ENCODE measurements around the gene SLC40A1. TPM values are rescaled to one million over a fixed set of nuclear protein-coding genes. Genes with fewer than 3 reads are reported as not detected.

Gene SLC40A1
- total RNA-seq, 3 donors from 2014 or later, result 42.2 to 183 (median 162) TPM

DNA sequence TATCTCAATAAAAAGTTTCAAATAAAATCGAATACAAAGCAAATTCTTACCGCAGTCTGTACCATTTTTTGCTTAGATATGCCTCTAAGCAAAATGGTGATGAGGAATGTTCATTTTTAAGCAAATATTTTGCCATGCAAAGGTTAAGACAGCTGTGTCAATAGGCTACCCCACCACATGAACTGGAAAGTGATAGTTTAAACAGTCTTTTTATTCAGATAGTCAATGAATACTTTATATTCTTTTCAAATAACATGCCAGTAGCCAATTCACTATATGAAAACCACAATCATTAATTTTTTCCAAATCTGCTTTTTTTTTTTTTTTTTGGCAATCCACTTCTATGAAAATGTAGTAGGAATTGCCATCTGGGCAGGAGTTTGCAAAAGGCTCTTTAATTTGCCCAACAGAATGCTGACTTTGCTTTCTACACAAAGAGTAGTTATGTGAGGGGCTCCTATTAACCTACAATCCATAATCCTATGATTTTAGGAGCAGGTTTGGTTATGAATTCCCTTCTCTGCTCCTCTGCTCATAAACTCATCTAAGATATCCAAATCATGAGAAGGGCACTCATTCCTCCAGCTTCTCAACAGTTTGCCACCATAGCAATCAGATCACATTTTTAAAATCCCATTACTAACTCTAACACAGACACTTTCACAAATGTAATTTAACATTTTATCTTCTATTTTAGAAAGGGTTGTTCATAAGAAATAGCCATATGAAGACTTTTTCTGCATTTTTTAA, 69.2 kb downstream of the SLC40A1 start:
- peaks cover 0 to 6% of the 10 kb centered on the region in 2 donors for H3K9me3 ChIP-seq
- DNase-seq (ENCODE audit: low spot score in 2 of 2), result no peak
- no peaks in the 10 kb centered on the region for H3K36me3 ChIP-seq
- TF ChIP-seq CTCF (IDR thresholded peaks at IDR 0.05) (no peak), POLR2A (IDR thresholded peaks at IDR 0.05) (no peak), POLR2AphosphoS5 (IDR thresholded peaks at IDR 0.05) (no peak)
- H3K4me1 ChIP-seq, result no peaks in the 10 kb centered on the region
- H3K4me3 ChIP-seq, result no peak overlapping the region
- intact Hi-C loops (cut with DNase I; ENCODE audit: low total_unique reads), result no loop called here
- H3K27ac ChIP-seq, result no peak overlapping the region
- no peaks in the 10 kb centered on the region for H3K27me3 ChIP-seq

Other genes starting within 250 kb of the SLC40A1 start
- gene WDR75, start 139.3 kb downstream of the SLC40A1 start, total RNA-seq, result 10 to 100 TPM; 40.0 to 52.4 (median 45.2) TPM
- gene ASNSD1, start 80.7 kb upstream of the SLC40A1 start, total RNA-seq, result 10 to 100 TPM; 48.0 to 65.6 (median 54.7) TPM
- gene ANKAR, start 93.9 kb upstream of the SLC40A1 start, total RNA-seq, result 10 to 100 TPM; 11.5 to 22.1 (median 21.1) TPM
- 10 to 100 TPM in 1 of 3 donors, 1 to 10 TPM in 2; 5.3 to 11.6 (median 9.2) TPM for gene OSGEPL1, start 182.0 kb upstream of the SLC40A1 start, total RNA-seq
- 10 to 100 TPM; 85.2 to 97.0 (median 90.6) TPM for gene ORMDL1, start 203.6 kb upstream of the SLC40A1 start, total RNA-seq
- 10 to 100 TPM; 18.1 to 29.1 (median 21.0) TPM for gene PMS1, start 203.7 kb upstream of the SLC40A1 start, total RNA-seq